DMS79 (cell line): ENCODE measurements around the gene DDR1.
"Not testable (repeated sequence)": the region's sequence is repeated elsewhere in the genome, so short reads cannot be mapped to it uniquely, and the experiment has no call there.

Experiments
- DNase-seq: peaks from one replicate; lab custom pipeline; 2025; lab: John Stamatoyannopoulos, UW

DDR1 gene

DNA sequence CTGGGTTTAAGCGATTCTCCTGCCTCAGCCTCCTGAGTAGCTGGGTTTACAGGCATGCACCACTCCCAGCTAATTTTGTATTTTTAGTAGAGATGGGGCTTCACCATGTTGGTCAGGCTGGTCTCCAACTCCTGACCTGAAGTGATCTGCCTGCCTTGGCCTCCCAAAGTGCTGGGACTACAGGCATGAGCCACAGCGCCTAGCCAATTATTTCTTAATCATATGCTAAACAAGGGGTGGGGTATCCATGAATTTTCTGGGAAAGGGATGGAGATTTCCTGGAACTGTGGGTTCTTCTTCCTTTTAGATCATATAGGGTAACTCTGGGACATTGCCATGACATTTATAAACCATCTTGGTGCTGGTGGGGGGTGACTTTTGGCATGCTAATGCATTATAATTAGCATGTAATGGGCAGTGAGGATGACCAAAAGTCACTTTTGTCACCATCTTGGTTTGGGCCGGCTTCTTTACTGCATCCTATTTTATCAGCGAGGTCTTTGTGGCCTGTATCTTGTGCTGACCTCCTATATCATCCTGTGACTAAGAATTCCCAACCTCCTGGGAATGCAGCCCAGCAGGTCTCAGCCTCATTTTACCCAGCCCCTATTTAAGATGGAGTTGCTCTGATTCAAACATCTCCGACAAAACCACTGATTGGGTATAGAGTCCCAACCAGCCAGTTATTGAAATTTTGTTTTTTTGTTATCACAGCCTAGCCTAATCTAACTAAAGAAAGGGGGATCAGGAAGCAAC is 29.9 kb upstream of the DDR1 start:
- DNase-seq: no peak

DNA sequence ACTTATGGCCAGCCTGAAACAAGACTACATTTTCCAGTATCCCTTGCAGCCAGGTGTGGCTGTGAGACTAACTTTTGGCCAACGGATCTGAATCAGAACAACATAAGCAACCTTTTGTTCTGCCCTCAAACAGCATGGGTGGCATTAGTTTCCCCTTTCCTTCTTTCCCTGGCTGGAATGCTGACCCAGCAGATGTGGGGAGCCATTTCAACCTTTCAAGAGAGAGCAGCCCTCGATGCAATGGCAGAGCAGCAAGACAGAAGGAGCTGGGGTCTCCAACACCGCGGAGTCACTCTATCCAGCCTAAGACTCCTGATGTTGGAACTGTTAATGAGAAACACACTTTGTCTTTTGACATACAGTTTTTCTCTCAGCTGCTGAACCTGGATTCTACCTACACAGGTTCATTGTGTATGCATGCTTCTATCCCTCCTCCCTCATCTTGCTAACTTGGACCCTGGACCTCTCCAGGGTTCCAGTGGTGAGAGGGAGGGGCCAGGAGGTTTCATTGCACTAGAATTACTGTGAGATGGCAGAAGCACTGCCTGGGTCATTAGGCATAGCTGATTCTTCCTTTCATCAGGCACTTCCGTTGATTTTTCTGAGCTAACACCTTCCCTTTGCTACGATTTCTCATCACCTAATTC is 28.8 kb upstream of the DDR1 start:
- DNase-seq: no peak

- DNase-seq: no peak
Measured at GRCh38 chr6:30857112-30857511, 27.2 kb upstream of the DDR1 start.

DNA sequence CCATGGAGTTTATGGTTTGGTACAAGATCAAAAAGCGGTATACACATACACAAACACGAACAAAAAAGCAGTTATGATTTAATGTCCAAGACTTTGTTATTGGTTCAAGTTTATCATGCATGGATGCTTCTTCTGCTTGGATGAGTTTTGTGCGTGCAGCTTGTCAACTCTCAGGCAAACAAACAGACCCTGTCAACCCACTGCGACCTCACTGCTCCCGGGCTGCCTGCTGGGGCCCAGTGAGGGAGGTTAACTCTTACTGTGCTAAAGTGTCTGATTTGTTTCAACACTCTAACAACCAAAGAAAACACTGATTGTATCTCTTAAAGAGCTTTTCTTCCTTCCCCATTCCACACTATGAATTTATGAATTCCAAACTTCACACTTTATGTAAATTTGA is 26.8 kb upstream of the DDR1 start:
- no peak for DNase-seq

DNA sequence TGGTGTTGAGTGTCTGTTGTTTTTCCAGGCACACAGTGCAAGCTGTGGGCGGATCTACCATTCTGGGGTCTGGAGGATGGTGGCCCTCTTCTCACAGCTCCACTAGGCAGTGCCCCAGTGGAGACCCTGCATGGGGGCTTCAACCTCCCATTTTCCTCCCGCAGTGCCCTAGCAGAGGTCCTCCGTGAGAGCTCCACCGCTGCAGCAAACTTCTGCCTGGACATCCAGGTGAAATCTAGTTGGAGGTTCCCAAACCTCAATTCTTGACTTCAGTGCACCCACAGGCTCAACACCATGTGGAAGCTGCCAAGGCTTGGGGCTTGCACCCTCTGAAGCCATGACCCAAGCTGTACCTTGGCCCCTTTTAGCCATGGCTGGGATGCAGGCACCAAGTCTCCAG is 24.6 kb upstream of the DDR1 start:
- DNase-seq: not testable (repeated sequence)

- DNase-seq: no peak
Measured at GRCh38 chr6:30861257-30862048, 22.9 kb upstream of the DDR1 start.

GRCh38 chr6:30862156-30862875 is 22.0 kb upstream of the DDR1 start:
- no peak for DNase-seq

- DNase-seq: no peak
Measured at GRCh38 chr6:30864325-30864724, 20.0 kb upstream of the DDR1 start.

DNA sequence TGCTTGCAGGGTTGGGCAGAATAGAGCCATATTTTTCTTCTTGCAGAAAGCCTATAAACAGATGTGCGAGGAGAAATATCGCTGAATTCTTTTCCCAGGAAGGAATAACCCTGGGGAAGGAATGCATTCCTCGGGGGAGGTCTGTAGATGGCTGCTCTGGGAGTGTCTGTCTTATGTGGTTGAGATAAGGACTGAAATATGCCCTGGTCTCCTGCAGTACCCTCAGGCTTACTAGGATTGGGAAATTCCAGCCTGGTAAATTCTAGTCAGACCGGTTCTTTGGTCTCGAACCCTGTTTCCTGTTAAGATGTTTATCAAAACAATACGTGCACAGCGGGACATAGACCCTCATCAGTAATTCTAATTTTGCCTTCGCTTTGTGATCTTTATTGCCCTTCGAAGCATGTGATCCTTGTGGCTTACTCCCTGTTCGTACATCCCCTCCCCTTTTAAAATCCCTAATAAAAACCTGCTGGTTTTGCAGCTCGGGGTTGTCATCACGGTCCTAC is 15.0 kb upstream of the DDR1 start:
- not testable (repeated sequence) for DNase-seq

- DNase-seq: no peak
Measured at GRCh38 chr6:30870546-30870945, 13.8 kb upstream of the DDR1 start.

- DNase-seq: no peak
Measured at GRCh38 chr6:30871592-30872183, 12.6 kb upstream of the DDR1 start.

DNA sequence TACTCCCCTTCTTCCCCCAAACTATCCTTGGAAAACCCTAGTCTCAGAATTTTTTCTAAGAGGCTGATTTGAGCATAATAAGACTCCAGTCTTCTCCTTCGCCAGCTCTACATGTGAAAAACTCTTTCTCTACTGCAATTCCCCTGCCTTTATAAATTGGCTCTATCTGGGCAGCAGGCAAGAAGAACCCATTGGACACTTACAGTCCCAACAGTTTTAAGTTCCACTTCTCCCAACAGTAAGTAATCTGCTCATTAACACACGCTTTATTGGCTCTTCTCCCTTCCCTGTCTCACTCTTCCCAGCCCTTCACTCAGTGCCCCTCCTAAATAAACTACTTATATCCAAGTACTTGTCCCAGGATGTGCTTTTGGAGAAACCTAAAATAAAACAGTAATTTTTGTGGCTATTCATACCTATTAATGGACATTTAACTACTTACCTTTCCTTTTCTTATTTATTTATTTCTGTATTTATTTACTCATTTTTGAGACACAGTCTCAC is 11.1 kb upstream of the DDR1 start:
- DNase-seq: no peak

GRCh38 chr6:30873795-30874194 is 10.5 kb upstream of the DDR1 start:
- DNase-seq: not testable (repeated sequence)

- DNase-seq: no peak
Measured at GRCh38 chr6:30875244-30876038, 8.9 kb upstream of the DDR1 start.

GRCh38 chr6:30876039-30876730 is 8.1 kb upstream of the DDR1 start:
- DNase-seq: no peak

DNA sequence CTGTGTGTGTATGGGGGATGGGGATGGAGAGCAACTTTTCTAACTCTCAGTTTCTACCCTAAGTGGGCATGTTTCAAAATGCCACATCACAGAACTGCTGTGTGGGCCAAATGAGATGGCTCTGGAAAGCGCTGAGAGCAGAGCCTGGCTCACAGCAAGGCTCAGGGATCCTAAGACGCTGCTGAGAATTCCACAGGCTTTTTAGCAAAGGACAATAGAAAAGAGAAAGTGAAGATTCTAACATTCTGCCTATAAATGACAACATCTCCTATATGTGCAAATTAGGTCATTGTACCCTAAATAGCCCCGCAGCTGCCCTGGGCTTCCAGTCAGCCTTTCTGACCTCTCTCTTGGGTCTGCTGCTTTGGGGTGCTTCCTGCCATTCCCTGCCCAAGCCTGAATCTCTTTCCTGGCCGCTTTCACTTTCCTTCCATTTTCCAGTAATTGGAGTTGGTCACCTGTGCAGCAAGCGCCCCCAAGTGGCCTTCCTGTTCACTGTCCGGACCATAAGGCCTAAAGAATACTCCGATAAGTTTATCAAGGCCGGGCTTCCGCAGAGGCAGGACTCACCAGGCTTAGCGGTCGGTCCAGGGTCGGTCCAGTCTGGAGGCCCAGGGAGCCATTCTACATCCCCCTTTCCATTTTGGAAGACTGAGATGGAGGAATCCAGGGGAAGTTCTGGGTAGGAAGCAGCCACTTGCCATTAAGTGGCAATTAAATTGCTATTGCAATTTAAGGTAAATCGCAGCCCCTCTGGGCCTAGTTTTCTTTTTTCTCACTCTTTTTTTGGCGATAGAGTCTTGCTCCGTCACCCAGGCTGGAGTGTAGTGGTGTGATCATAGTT is 6.7 kb upstream of the DDR1 start:
- peak; percentile 62 for DNase-seq

DNA sequence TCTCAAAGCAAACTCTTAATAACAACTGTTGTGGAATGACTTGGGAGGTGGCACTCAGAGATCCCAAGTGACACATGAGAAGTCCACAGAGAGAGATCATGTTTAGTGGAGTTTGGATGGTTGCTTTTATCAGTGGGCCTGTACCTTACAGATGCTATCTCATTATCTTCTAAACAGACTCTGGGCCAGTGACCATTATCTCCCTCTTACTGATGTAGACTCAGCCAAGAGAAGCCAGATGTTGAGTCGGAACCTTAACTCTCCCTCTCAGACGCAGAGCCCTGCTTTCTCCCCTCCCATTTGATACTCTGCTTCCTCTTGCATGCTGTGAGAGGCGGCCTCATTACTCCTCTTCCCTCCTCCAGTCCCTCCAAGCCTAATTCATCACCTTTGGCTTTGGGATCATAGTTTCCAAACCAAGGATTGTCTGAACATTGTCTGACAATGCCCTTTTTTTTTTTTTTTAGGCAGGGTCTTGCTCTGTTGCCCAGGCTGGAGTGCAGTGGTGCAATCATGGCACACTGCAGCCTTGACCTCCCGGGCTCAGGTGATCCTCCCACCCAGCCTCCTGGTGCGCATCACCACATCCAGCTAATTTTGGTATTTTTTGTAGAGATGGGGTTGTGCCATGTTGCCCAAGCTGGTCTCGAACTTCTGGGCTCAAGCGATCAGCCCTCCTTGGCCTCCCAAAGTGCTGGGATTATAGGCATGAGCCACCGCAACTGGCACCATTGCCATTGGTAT is 4.5 kb upstream of the DDR1 start:
- no peak for DNase-seq

- peak; percentile 40 for DNase-seq
Measured at GRCh38 chr6:30880698-30881252, 3.5 kb upstream of the DDR1 start.
